GM12878 (cell line): ENCODE data around the gene ALS2. TPM values are rescaled to one million over a fixed set of nuclear protein-coding genes. Genes with fewer than 3 reads are reported as not detected.

ENCODE experiments used
- ATAC-seq: fragments of 200-7000 bp; cut with Tn5 transposase; 3 replicates; pipeline ENCODE4 v1.9.1; 2020; ENCODE audit warnings: mild to moderate bottlenecking, moderate library complexity
- BruUV-seq: library from RNA; stranded (reverse); fragments of 400-500 nt; replicated peaks from 2 replicates; lab custom pipeline; 2021; lab: Mats Ljungman, UMichigan
- CTCF ChIA-PET: fragments of 300-600 bp; sonication (Branson Sonifier 250); formaldehyde crosslinking; extraction: SDS; loops from one replicate; lab custom pipeline; 2021; ENCODE audit warnings: inconsistent platforms; lab: Yijun Ruan, JAX
- POLR2A ChIA-PET: fragments of 350-600 bp; formaldehyde crosslinking; extraction: SDS; loops from one replicate; lab custom pipeline; 2021; ENCODE audit warnings: inconsistent platforms; lab: Charles Lee
- RAD21 ChIA-PET: fragments of 300-600 bp; sonication (Branson Sonifier 250); formaldehyde crosslinking; loops from one replicate; lab custom pipeline; 2023; ENCODE audit warnings: antibody characterized with exemption; ENCODE audit not compliant: unreplicated experiment; lab: Charles Lee
- SMC1A ChIA-PET: fragments of 300-600 bp; sonication (Branson Sonifier 250); formaldehyde crosslinking; loops from one replicate; lab custom pipeline; 2023; ENCODE audit not compliant: unreplicated experiment, uncharacterized antibody; lab: Charles Lee
- DNase-seq: peaks from one replicate; pipeline ENCODE4 v3.0.0-alpha.2; 2011; ENCODE audit warnings: low read depth, low spot score
- FAIRE-seq: peaks from 3 replicates; lab custom pipeline; 2011; peaks lifted over from hg19 to GRCh38; lab: Jason Lieb, UNC
- H2AFZ ChIP-seq: 2 replicates; pipeline ENCODE4 v1.6.0; 2011; ENCODE audit warnings: low read depth, low read length, control low read depth; ENCODE audit not compliant: control insufficient read depth
- H3K27ac ChIP-seq: 2 replicates; pipeline ENCODE4 v1.5.1; 2011; ENCODE audit warnings: control low read depth; ENCODE audit not compliant: control insufficient read depth, insufficient read depth
- H3K27me3 ChIP-seq, 2 experiments: replicated peaks in 1 of 2; 2 replicates each; pipeline versions ENCODE4 v1.6.0 to v1.6.1; 2011; ENCODE audit warnings: low read length in 1 of 2; ENCODE audit not compliant: control insufficient read depth in 2 of 2, insufficient read depth in 2 of 2
- H3K36me3 ChIP-seq, 2 experiments: 2 replicates each; pipeline ENCODE4 v1.5.1; 2011; ENCODE audit warnings: low read length in 1 of 2; ENCODE audit not compliant: control insufficient read depth in 2 of 2, insufficient read depth in 2 of 2
- H3K4me1 ChIP-seq: 2 replicates; pipeline ENCODE4 v1.6.1; 2011; ENCODE audit warnings: mild to moderate bottlenecking, low read length, moderate library complexity, mixed read lengths; ENCODE audit not compliant: control insufficient read depth, insufficient read depth
- H3K4me2 ChIP-seq: 2 replicates; pipeline ENCODE4 v1.6.0; 2011; ENCODE audit warnings: control low read depth; ENCODE audit not compliant: control insufficient read depth, insufficient read depth
- H3K4me3 ChIP-seq: fragments of 200-600 bp; sonication (generic); 2 replicates; pipeline ENCODE4 v1.5.1; 2016
- H3K79me2 ChIP-seq: 2 replicates; pipeline ENCODE4 v1.6.0; 2011; ENCODE audit warnings: low read length; ENCODE audit not compliant: control insufficient read depth, insufficient read depth
- H3K9ac ChIP-seq: 2 replicates; pipeline ENCODE4 v1.8.0; 2011; ENCODE audit warnings: low read length, control low read depth, mixed read lengths; ENCODE audit not compliant: control insufficient read depth, insufficient read depth
- H3K9me3 ChIP-seq: replicated peaks from 3 replicates; pipeline ENCODE4 v1.5.1; 2011; ENCODE audit warnings: mild to moderate bottlenecking, low read length; ENCODE audit not compliant: control insufficient read depth, insufficient read depth
- H4K20me1 ChIP-seq: 2 replicates; pipeline ENCODE4 v1.6.0; 2011; ENCODE audit not compliant: control insufficient read depth, insufficient read depth
- CEBPB ChIP-seq, 2 experiments: fragments of 150-350 bp in 1 of 2; IDR thresholded peaks; 2 replicates each; pipeline ENCODE4 v1.6.1; 2012 to 2014; ENCODE audit warnings: low read depth in 2 of 2, low read length in 2 of 2, borderline replicate concordance in 1 of 2, inconsistent platforms in 1 of 2
- CHD4 ChIP-seq: fragments of 200-600 bp; sonication (generic); IDR thresholded peaks from 2 replicates; pipeline ENCODE4 v1.6.1; 2016; ENCODE audit warnings: mild to moderate bottlenecking
- IKZF2 ChIP-seq, 2 experiments: fragments of 450-650 bp; IDR thresholded peaks; 2 replicates each; pipeline ENCODE4 v1.6.1; 2017; ENCODE audit warnings: mild to moderate bottlenecking in 2 of 2, moderate library complexity in 2 of 2
- JUNB ChIP-seq: IDR thresholded peaks from 2 replicates; pipeline ENCODE4 v1.6.1; 2016; ENCODE audit warnings: antibody characterized with exemption, mild to moderate bottlenecking
- LARP7 ChIP-seq: fragments of 450-650 bp; IDR thresholded peaks from 2 replicates; pipeline ENCODE4 v1.6.1; 2017; ENCODE audit warnings: mild to moderate bottlenecking
- MYB ChIP-seq: fragments of 150-350 bp; IDR thresholded peaks from 2 replicates; pipeline ENCODE4 v1.6.1; 2014; ENCODE audit warnings: mild to moderate bottlenecking, low read depth, low read length, borderline replicate concordance
- NFXL1 ChIP-seq: fragments of 450-650 bp; IDR thresholded peaks from 2 replicates; pipeline ENCODE4 v1.6.1; 2017; ENCODE audit warnings: antibody characterized with exemption, mild to moderate bottlenecking, borderline replicate concordance
- RBBP5 ChIP-seq: fragments of 200-600 bp; sonication (generic); conservative IDR thresholded peaks from 2 replicates; pipeline ENCODE4 v1.6.1; 2016
- RCOR1 ChIP-seq: conservative IDR thresholded peaks from 2 replicates; pipeline ENCODE4 v1.6.1; 2012; ENCODE audit warnings: low read depth, low read length, improper control_type of control experiment
- RFX5 ChIP-seq: IDR thresholded peaks from 2 replicates; pipeline ENCODE4 v1.6.1; 2011; ENCODE audit warnings: low read depth, low read length, improper control_type of control experiment
- RUNX3 ChIP-seq: IDR thresholded peaks from 2 replicates; pipeline ENCODE4 v1.6.1; 2012; ENCODE audit warnings: low read length, inconsistent platforms
- SMAD5 ChIP-seq: IDR thresholded peaks from 2 replicates; pipeline ENCODE4 v1.6.1; 2016; ENCODE audit warnings: antibody characterized with exemption, low read depth
- SP1 ChIP-seq: IDR thresholded peaks from one replicate; pipeline ENCODE4 v1.6.1; 2011; ENCODE audit warnings: low read depth, low read length
- TBL1XR1 ChIP-seq: IDR thresholded peaks from 2 replicates; pipeline ENCODE4 v1.6.1; 2012; ENCODE audit warnings: low read depth, low read length, improper control_type of control experiment
- WGBS: methylation state at CpG from one replicate; pipeline ENCODE4 v1.1.6; 2016; ENCODE audit warnings: low lambda C conversion rate; ENCODE audit not compliant: insufficient replicate concordance, insufficient coverage; ENCODE audit errors: missing lambda C conversion rate; 5-methylcytosine and 5-hydroxymethylcytosine counted together
- in situ Hi-C: fragments of 300-500 bp; cut with MboI; formaldehyde crosslinking; loops from 9 replicates; pipeline ENCODE4 v1.14.3; 2018; ENCODE audit warnings: mixed read lengths
- intact Hi-C: fragments of 100-400 bp; cut with micrococcal nuclease; formaldehyde crosslinking; loops from one replicate; pipeline ENCODE4 v1.14.2; 2022; ENCODE audit not compliant: unreplicated experiment
- polyA plus RNA-seq, 11 experiments: library from polyadenylated mRNA; depleted of rRNA in 4 of 11; unstranded in 6 of 11; stranded (reverse) in 5 of 11; fragments of >200 nt; fragmentation: Nextera tagmentation in 4 of 11; fragmentation: Illumina TruSeq in 1 of 11; extraction: Ambion mirVana in 4 of 11; extraction: Trizol in 1 of 11; gene quantifications; 1 replicate in 1 of 11; 2 replicates in 10 of 11; pipeline versions ENCODE4 v1.2.1 to v1.2.3, GENCODE V29; 2011 to 2016; ENCODE audit warnings: inconsistent platforms in 2 of 11, missing spikeins in 2 of 11, low read depth in 1 of 11
- total RNA-seq, 4 experiments: library from RNA; depleted of rRNA in 3 of 4; stranded (reverse); fragments of >200 nt in 3 of 4; fragmentation: Illumina TruSeq in 1 of 4; extraction: Trizol in 1 of 4; gene quantifications; 2 replicates each; pipeline versions ENCODE4 v1.2.1 to v1.2.3, GENCODE V29; 2013 to 2021
- TF ChIP-seq, protein P1 (sequence below): IDR thresholded peaks from 2 replicates; pipeline ENCODE4 v1.6.1; 2012; ENCODE audit warnings: low read length, inconsistent platforms
- TF ChIP-seq, protein P2 (sequence below): IDR thresholded peaks from 2 replicates; pipeline ENCODE4 v1.6.1; 2012; ENCODE audit warnings: low read depth, low read length, improper control_type of control experiment

ALS2 gene
- total and polyA plus RNA-seq, 10 of the 15 experiments (the other 5 are each of a cell fraction or from before 2014, with no cell fraction given), result 2.4 to 10.4 (median 7.7) TPM

DNA sequence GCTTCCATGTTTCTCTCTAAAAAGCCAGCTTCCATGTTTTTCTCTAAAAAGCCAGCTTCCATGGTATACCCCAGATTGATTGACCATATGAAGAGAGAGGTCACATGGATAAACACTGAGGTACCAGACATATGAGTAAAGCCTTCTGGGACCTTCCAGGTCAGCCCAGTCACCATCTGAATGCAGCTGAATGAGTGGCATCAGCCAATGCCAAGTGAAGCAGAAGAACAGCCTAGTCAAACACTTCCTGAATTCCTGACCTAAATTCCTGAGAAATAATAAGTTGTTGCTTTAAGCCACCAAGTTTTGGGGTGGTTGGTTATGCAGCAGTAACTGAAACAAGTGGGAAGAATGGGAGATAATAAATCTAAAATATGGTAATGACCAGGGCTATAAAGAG lies 5.7 kb upstream of the ALS2 start:
- ATAC-seq, result no peak
- no TSS peak for BruUV-seq
- TF ChIP-seq RFX5, result no peak
- no peak for TF ChIP-seq TBL1XR1
- TF ChIP-seq SMAD5, result no peak
- no peak for TF ChIP-seq CEBPB (IDR thresholded peaks at IDR 0.05; ENCODE audit: borderline replicate concordance in 1 of 2, low read depth in 2 of 2, low read length in 2 of 2)
- CTCF ChIA-PET, result no interaction called here
- no peaks in the 10 kb centered on the region for H3K27me3 ChIP-seq
- H3K79me2 ChIP-seq, result no peaks in the 10 kb centered on the region
- POLR2A ChIA-PET, result no interaction called here
- in situ Hi-C loops (no loop called here), intact Hi-C loops (loop anchor here (10.0 kb wide), 1 partner anchor 552 kb away; no protein-coding TSS in a partner anchor)
- no peaks in the 10 kb centered on the region for H3K36me3 ChIP-seq
- DNase-seq, result no peak
- no peaks in the 10 kb centered on the region for H3K4me1 ChIP-seq
- H4K20me1 ChIP-seq, result no peaks in the 10 kb centered on the region
- H3K4me2 ChIP-seq, result no peak overlapping the region
- FAIRE-seq, result no peak
- no peak overlapping the region for H3K4me3 ChIP-seq
- no peak overlapping the region for H3K27ac ChIP-seq
- H2AFZ ChIP-seq, result no peak overlapping the region
- RAD21 ChIA-PET, result no interaction called here
- SMC1A ChIA-PET, result no interaction called here
- H3K9ac ChIP-seq, result no peak overlapping the region
- H3K9me3 ChIP-seq, result no peaks in the 10 kb centered on the region

DNA sequence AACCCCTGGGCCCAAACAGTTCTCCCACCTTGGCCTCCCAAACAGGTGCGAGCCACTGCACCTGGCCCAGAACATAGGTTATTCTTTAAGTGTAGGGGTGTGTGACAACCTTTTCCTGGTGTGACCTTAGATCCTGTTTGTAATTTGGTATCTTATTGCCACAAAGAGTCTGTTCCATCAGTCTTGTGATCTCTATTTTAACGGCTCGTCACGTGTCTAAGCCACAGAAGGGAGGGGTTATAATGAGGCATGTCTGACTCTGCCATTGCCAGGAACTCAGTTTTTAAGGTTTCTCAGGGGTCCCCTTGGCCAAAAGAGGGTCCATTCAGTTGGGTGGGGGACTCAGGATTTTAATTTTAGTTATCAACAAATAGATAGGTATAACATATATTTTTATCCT lies 4.4 kb upstream of the ALS2 start:
- CTCF ChIA-PET, result no interaction called here

More for the DNA sequence above, 4.4 kb upstream of the ALS2 start:
- 52% methylated on average over 4 of the region's 4 CpGs for WGBS
- Histone ChIP-seq H4K20me1 (no peaks in the 10 kb centered on the region), H3K9me3 (no peaks in the 10 kb centered on the region), H3K79me2 (no peaks in the 10 kb centered on the region), H2AFZ (no peak overlapping the region), H3K27me3 (no peaks in the 10 kb centered on the region), H3K4me1 (no peaks in the 10 kb centered on the region), H3K4me3 (no peak overlapping the region), H3K4me2 (no peak overlapping the region), H3K9ac (no peak overlapping the region), H3K36me3 (no peaks in the 10 kb centered on the region), H3K27ac (no peak overlapping the region)
- FAIRE-seq, result no peak
- SMC1A ChIA-PET, result no interaction called here
- no peak for ATAC-seq
- TF ChIP-seq, protein P1, sequence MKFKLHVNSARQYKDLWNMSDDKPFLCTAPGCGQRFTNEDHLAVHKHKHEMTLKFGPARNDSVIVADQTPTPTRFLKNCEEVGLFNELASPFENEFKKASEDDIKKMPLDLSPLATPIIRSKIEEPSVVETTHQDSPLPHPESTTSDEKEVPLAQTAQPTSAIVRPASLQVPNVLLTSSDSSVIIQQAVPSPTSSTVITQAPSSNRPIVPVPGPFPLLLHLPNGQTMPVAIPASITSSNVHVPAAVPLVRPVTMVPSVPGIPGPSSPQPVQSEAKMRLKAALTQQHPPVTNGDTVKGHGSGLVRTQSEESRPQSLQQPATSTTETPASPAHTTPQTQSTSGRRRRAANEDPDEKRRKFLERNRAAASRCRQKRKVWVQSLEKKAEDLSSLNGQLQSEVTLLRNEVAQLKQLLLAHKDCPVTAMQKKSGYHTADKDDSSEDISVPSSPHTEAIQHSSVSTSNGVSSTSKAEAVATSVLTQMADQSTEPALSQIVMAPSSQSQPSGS, result no peak
- no peak for TF ChIP-seq CHD4
- TF ChIP-seq RCOR1, result no peak
- TF ChIP-seq MYB, result no peak
- no peak for TF ChIP-seq LARP7
- TF ChIP-seq, protein P2, sequence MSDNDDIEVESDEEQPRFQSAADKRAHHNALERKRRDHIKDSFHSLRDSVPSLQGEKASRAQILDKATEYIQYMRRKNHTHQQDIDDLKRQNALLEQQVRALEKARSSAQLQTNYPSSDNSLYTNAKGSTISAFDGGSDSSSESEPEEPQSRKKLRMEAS, result no peak
- TF ChIP-seq IKZF2 (IDR thresholded peaks at IDR 0.05), result no peak
- no peak for TF ChIP-seq NFXL1
- no peak for TF ChIP-seq RUNX3
- no peak for TF ChIP-seq SP1
- TF ChIP-seq RBBP5, result no peak
- TF ChIP-seq JUNB, result no peak
- BruUV-seq, result no TSS peak
- RAD21 ChIA-PET, result no interaction called here
- in situ Hi-C loops (no loop called here), intact Hi-C loops (loop anchor here (10.0 kb wide), 1 partner anchor 550 kb away; no protein-coding TSS in a partner anchor)
- POLR2A ChIA-PET, result no interaction called here
- no peak for DNase-seq
